Measurements from ENCODE around the gene KCNS3.
"Not testable (repeated sequence)": the region's sequence is repeated elsewhere in the genome, so short reads cannot be mapped to it uniquely, and the experiment has no call there.

Gene KCNS3

DNA sequence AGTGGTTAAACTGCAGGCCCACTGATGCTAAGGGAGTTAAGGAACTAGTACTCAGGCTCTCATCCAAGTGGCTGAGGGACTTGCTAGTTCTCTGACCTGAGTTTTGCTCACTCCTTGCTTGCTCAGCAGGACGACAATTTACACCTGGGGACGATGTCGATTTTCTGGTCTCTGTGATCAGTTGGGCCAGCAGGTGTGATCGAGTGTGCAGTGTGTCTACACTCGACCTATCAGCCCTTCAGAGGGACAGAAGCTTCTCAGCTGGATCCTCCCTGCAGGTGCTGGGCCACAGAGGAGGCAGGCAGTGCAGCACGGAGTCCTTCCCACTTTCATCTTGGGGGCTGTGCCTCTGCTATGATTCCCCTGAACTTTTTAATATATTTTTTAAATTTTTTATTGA, 71.5 kb downstream of the KCNS3 start:
- DNase-seq: no peak

DNA sequence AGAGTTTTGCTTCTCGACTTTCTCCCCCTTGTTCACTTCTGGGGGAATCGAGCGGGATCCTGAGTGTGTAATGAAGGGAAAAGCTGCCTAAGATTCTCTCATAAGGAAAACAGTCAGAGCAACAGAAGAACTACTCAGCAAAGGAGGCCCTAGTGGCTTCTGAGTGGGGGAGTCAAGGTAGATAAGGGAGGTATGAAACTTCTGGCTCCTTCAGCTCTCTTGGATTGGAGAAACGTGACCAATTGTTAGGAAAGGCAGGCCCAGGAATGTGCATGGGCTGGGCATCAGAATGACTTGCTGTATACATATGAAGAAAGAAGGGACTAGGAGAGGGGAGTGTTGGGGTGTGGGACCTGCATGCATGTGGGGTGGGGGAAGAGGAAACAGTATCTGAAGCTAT, 73.1 kb downstream of the KCNS3 start:
- DNase-seq: no peak

DNA sequence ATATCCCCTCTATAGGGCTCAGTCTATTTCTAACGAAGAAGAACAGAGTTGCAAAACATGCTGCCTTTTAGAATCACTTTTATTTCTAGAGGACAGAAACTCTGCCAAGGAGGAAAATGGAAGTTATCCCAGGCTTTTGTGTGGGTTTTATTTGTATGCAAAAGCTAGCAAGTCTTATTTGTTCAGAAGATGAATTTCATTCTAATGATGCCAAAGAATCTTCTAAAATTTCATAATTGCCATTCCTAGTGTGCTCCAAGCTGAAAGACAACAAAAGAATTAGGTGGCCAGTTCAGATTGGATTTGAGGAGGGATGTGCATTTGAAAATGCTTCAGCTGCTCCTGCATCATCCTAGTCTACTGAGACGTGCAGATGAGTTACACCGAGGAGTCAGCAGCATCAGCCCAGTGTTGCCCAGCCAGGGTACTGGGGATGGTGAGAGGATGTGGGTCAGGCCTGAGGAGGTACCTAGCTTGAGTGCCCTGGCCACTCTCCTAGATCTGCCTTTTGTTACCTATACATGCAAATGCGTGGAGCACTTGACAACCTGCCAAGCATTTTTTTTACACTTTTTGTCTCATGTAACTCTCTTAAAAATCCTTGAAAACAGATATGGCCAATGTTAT, 80.1 kb downstream of the KCNS3 start:
- DNase-seq: no peak

DNA sequence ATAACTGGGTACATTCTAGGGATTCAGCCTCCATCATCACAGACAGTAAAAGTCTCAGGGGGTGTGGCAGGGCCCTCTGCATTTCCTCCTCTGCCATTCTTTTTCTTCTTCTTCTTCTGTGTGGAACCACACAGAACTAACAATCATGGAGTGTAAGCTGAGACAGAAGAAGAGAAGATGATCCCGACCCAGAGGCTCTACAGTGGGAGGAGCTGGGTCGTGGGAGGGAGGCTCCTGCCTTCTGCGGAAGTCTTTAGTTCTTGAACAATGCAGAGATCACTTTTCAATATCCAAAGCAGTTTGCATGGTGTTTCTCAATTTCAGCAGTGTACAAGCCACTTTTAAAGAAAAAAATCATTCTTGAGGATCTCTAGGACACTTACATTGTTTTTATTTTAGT, 80.9 kb downstream of the KCNS3 start:
- no peak for DNase-seq

DNA sequence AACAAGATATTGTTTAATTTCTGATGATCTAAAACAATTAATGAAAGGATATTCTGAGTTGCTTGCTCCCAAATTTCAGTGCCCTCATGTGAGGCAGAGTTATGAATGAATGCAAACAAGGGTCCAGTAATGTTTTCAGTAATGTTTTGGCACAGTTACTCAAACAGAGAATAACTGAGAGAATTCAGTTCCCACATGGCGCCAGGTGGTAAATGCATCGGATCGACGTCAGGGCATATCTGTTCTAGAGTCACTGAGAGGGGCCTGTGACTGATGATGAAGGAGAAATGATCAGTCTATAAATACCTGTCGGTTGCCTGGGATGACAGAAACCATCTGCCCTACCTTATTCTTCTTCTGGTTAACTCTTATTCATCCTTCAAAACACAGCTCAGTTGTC, 81.4 kb downstream of the KCNS3 start:
- no peak for DNase-seq

DNA sequence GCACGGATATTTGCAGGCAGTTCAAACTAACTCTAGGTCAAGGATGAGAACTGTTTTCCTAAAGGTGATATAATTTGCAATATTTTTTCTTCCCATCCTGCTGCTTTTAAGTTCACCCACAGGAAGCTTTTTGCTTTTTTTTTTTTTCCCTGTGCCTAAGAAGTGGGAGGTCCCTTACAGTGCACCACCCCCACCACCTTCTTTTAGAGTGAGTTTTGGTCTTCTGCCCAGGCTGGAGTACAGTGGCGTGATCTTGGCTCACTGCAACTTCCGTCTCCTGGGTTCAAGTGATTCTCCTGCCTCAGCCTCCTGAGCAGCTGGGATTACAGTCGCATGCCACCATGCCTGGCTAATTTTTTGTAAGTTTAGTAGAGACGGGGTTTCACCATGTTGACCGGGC, 82.5 kb downstream of the KCNS3 start:
- DNase-seq: no peak

DNA sequence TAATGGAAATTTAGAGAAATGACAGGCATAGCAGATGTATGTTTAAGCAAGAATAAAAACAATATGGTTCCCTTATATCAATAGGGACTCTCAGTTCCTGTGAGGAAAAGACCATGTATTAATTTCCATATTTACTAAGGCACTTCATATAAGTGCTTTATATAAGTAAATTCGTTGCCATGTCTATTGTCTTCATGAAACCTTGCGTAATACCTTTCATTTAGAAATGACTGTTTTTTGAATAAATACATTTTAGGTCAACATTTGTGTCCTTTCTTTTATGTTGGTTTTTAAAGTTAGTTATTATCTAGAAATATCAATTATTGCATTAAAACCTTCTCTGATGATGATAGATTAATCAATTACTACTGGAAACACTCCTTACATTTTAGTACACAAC, 83.3 kb downstream of the KCNS3 start:
- DNase-seq: no peak

DNA sequence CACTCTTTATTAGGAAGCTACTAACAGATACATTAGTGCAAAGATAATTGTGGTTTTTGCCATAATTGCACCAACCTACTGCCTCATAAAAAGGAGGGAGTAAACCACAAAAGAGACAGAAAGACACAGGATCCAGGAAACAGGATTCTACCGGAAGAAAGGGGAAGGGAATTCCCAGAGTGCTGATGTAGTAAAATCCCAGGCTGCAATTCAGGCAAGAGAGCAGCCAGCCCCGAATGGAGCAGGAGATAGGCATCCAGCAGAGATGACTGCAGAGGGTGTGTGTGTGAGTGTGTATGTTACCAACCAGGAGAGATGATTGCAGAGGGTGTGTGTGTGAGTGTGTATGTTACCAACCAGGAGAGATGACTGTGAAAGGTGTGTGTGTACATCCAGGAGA, 84.4 kb downstream of the KCNS3 start:
- no peak for DNase-seq

DNA sequence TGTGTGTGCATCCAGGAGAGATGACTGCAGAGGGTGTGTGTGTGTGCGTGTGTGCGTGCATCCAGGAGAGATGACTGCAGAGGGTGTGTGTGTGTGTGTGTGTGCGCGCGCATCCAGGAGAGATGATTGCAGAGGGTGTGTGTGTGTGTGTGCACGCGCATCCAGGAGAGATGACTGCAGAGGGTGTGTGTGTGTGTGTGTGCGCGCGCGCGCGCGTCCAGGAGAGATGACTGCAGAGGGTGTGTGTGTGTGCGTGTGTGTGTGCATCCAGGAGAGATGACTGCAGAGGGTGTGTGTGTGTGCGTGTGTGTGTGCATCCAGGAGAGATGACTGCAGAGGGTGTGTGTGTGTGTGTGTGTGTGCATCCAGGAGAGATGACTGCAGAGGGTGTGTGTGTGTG, 85.1 kb downstream of the KCNS3 start:
- DNase-seq: not testable (repeated sequence)

DNA sequence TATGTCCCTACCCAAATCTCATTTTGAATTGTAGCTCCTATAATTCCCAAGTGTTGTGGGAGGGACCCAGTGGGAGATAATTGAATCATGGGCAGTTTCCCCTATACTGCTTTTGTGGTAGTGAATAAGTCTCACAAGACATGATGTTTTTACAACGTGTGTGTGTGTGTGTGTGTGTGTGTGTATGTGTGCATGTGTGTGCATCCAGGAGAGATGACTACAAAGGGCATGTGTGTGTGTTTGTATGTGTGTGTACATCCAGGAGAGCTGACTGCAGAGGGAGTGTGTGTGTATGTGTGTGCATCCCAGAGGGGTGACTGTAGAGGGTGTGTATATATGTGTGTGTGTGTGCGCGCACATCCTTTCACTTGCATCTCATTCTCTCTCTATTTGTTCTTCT, 86.7 kb downstream of the KCNS3 start:
- no peak for DNase-seq

DNA sequence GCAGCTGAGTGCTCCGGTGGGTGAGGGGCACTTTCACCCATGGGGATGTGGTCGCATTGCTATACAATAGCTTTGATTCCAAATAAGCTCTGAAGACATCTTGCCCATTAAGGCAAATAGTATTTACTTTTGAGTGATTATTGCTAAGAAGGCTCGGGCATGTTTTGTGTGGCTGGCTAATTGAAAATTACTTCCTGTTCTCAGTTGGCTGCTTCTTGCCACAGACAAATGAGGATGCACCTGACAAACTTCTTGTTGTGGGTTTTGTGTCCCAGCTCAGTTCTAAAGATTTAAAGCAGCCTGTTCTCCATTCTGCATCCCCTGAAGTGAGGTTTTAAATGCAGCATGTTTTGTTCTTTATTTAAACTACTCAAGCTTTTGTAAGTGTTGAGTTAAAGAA, 88.3 kb downstream of the KCNS3 start:
- no peak for DNase-seq

DNA sequence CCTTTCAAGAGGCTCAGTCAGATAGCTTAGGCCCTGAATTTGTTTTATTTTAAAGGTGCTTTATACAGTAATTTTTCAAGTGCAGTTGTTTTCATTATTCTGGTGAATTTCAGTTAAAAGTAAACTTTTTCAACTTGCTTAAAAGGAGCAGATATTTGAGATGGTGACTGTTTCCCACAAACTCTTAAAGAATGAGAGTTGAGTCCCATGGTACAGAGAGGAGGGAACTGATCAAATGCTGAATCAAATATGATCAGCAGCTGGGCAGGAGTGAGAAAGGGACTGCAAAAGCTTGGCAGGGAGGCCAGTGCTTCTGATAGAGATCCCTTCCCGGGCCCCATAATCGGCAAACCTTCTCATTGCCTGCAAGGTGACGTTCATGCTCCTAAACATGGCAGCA, 91.2 kb downstream of the KCNS3 start:
- DNase-seq: no peak

DNA sequence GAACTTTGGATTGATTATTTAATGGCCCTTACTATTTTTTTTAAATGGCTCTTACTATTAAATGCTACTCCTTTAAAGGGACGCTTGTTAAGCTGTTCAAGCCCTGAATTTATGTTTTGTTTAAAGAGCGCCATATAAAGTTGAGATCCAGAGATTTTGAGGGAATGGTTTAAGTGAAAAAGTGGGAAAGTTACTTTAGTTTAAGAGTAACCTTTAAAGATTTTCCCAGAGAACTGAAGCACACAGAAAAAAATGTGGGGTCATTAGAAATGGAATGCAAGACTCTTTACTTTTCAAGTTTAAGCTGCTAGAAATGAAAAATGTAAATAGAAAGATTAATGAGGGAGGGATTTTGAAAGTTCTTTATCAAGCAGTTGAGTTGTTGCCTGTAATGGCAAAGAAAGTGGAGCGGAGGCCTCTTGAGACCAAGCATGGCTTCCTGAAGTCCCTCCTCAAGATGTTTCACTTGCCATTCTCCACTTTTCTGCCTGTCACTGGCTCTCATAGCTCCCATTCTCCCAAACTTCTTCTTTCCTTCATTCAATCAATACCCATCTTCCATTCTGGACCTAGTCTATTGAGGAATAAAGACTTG, 93.2 kb downstream of the KCNS3 start:
- DNase-seq: no peak

DNA sequence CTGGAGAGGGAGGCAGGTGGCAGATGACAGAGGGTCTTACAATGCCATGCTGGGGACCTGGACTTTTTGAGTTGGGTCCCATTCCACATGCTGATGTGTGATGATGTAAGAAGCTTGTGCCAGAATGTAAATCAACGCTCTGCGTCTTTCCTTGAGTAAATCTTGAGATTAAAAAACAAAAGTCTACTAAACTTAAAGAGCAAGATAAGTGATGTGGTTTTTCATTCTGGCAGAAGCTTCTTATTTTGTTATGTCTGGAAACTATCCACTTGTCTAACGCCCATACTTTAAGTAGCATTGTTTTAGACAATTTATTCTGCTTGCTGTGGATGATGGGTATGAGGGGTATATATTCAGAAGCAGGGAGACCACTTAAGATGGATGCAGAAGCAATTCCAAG, 94.5 kb downstream of the KCNS3 start:
- no peak for DNase-seq

DNA sequence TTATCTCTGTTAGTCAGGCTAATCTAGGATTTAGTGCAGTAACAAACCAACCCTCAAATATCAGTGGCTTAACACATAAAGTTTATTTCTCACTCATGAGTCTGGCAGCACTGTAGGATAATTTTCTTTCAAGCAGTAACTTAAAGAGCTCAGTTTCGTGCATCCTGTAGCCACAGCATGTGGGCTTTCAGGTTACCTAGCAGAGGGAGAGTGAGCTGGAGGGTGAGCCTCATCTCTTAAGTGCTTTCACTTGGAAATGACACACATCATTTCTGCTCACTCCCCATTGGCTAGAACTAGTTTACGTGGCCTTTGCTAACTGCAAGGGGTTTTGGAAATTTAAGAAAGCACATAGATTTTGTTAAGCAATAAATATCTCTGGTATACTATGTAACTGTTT, 96.9 kb downstream of the KCNS3 start:
- DNase-seq: no peak

DNA sequence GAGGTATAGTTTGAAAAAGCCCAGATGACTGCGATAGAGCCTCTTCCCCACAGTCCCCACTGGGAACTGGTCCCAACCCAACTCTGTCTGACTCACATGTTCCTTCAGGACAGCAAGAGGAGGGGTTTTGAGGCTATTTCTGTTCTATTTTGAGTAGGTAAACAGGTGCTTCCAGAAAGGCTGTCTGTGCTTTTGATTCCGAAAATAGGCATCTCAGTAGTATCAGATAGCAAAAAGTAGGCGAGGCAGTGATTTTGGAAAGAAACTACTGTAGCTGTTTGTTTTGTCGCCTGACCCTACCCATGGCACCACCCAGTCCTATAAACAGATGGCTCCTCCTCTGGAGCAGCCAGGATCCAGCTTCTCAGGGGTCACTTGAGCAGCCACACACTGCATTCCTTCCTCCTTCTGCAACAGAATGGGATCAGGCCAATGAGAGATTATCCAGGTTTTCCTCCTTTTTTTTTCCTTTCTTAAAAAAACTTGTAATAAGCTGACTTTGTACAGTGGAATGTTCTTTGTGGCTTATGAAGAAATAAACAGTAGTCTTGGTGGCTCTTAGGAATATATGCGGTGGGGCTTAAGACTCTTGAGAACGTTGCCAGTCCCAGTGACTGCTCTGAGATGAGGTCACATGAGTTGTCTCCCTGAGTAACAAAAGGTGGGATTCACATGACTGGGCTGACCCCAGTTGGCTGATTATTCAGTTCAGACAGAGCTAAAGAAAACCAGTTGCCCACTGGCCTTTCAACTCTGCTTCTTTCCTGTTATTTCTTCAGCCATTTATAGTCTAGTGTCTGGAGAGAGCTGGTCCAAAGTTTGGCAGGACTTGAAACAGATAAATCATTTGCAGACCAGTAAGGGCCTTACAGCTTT, 98.6 kb downstream of the KCNS3 start:
- no peak for DNase-seq

DNA sequence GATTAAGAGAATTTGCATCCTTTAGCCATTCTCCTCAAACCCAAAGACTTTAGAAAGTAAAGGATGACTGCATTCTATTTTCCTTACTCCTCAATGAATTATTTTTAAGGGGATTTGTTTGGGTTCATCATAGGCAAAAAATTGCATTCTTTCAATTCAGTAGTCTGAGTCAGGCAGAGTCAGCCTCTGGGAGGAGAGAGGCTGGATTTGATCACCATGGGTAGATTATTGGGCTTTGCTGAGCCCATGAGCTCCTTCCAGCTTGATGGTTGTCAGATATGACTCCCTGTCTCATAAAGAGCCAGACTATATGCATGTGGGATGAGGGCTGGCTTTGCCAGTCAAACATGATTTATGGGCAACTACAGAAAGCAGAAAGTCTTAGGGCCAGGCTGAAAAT, 101.2 kb downstream of the KCNS3 start:
- DNase-seq: no peak

DNA sequence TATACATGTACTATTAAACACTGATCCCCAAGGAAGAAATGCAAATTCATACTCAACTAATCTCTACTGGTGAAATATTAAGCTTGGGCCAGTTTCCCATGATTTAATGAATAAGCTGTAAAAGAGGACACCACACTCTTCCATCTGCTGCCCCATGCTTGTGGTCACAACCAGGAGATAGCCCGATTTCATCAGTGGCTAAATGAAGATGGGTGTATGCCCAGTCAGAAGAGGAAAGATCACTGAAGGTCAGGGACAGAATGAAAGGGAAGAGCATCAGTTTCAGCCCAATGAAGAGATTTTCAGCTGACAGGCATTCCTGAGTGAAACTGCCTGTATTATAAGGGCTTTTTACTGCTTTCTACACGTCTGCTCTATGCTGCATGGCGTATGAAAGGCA, 103.5 kb downstream of the KCNS3 start:
- DNase-seq: no peak

Data from DMS79 (cell line).